SU-DHL-6 (cell line): ENCODE measurements around the gene PARVA.

ENCODE experiments used
- H2AFZ ChIP-seq: fragments of 200-600 bp; sonication (generic); 2 replicates; pipeline ENCODE4 v1.6.1; 2014; ENCODE audit warnings: low read depth, mild to moderate bottlenecking, moderate library complexity, mixed read lengths, antibody characterized with exemption, low read length; ENCODE audit not compliant: severe bottlenecking
- H3F3A ChIP-seq: fragments of 200-600 bp; shearing (Covaris generic); 2 replicates; pipeline ENCODE4 v1.6.0; 2016; ENCODE audit warnings: antibody characterized with exemption, mild to moderate bottlenecking; ENCODE audit not compliant: insufficient read depth
- H3K27ac ChIP-seq: fragments of 200-600 bp; sonication (generic); 2 replicates; pipeline ENCODE4 v1.5.1; 2016; ENCODE audit warnings: low read depth, mild to moderate bottlenecking, low read length, moderate library complexity, mixed read lengths
- H3K27me3 ChIP-seq: fragments of 200-600 bp; sonication (generic), shearing (Covaris generic); 2 replicates; pipeline ENCODE4 v1.6.0; 2014; ENCODE audit warnings: mild to moderate bottlenecking, low read length
- H3K36me3 ChIP-seq: fragments of 200-600 bp; sonication (generic); 2 replicates; pipeline ENCODE4 v1.6.1; 2014; ENCODE audit warnings: mild to moderate bottlenecking, low read length, mixed read lengths
- H3K4me2 ChIP-seq: fragments of 300-600, 200-600 bp; shearing (Covaris generic), sonication (generic); 2 replicates; pipeline ENCODE4 v1.6.0; 2014; ENCODE audit warnings: low read length, low read depth, mild to moderate bottlenecking; ENCODE audit not compliant: poor library complexity, severe bottlenecking
- H3K4me3 ChIP-seq: fragments of 200-600 bp; sonication (generic); 2 replicates; pipeline ENCODE4 v1.5.1; 2014; ENCODE audit warnings: antibody characterized with exemption, low read length, mild to moderate bottlenecking, mixed read lengths; ENCODE audit not compliant: insufficient read depth, poor library complexity, severe bottlenecking
- H3K79me2 ChIP-seq: fragments of 200-600 bp; sonication (generic); 2 replicates; pipeline ENCODE4 v1.6.1; 2014; ENCODE audit warnings: mild to moderate bottlenecking, low read length, moderate library complexity; ENCODE audit not compliant: insufficient read depth
- H3K9ac ChIP-seq: fragments of 200-600 bp; sonication (generic); 2 replicates; pipeline ENCODE4 v1.7.0; 2014; ENCODE audit warnings: mild to moderate bottlenecking, low read length
- H3K9me2 ChIP-seq: fragments of 200-600 bp; sonication (generic); replicated peaks from 2 replicates; pipeline ENCODE4 v1.6.1; 2014; ENCODE audit warnings: low read length; ENCODE audit not compliant: insufficient read depth
- H3K9me3 ChIP-seq: fragments of 200-600 bp; sonication (generic); 2 replicates; pipeline ENCODE4 v1.6.1; 2014; ENCODE audit warnings: low read length, mixed read lengths; ENCODE audit not compliant: insufficient read depth
- H4K20me1 ChIP-seq: fragments of 200-600 bp; sonication (generic); 2 replicates; pipeline ENCODE4 v1.6.1; 2014; ENCODE audit warnings: low read depth, mild to moderate bottlenecking, antibody characterized with exemption, low read length, moderate library complexity, mixed read lengths
- EZH2phosphoT487 ChIP-seq: fragments of 200-600 bp; sonication (generic), shearing (Covaris generic); conservative IDR thresholded peaks from 2 replicates; pipeline ENCODE4 v1.6.1; 2018; ENCODE audit warnings: mild to moderate bottlenecking, antibody characterized with exemption, low read length, moderate library complexity, mixed read lengths
- TF ChIP-seq, protein P1 (sequence below): fragments of 200-600 bp; sonication (generic); IDR thresholded peaks from one replicate; pipeline ENCODE4 v1.5.1; 2017; ENCODE audit warnings: antibody characterized with exemption, mild to moderate bottlenecking, low read length, moderate library complexity; ENCODE audit not compliant: insufficient read depth, poor library complexity, severe bottlenecking

PARVA gene

DNA sequence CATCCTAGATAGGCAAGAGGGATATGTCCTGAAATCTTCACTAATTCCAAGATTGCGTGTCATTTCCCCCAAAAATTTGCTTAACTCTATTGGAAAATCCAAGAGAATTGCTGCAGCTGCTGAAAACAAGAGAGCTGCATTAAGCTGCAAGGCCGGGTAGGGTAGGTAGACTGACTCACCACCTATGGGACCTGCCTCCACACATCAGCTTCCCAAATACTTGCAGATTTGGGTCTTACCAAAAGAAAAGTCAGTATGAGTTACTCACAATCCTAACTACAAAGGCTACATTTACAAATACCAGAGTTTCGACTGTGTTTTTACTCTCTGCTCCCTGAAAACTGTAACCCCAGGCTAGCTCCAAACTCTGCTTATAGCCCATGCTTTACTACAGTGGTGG is 154.3 kb downstream of the PARVA start:
- no peaks in the 10 kb centered on the region for H3K79me2 ChIP-seq
- no peaks in the 10 kb centered on the region for H4K20me1 ChIP-seq
- no peak overlapping the region for H3K4me3 ChIP-seq
- H2AFZ ChIP-seq, result no peak overlapping the region
- H3K9me3 ChIP-seq, result no peaks in the 10 kb centered on the region
- no peaks in the 10 kb centered on the region for H3K9me2 ChIP-seq
- H3F3A ChIP-seq, result no peaks in the 10 kb centered on the region
- TF ChIP-seq, protein P1, sequence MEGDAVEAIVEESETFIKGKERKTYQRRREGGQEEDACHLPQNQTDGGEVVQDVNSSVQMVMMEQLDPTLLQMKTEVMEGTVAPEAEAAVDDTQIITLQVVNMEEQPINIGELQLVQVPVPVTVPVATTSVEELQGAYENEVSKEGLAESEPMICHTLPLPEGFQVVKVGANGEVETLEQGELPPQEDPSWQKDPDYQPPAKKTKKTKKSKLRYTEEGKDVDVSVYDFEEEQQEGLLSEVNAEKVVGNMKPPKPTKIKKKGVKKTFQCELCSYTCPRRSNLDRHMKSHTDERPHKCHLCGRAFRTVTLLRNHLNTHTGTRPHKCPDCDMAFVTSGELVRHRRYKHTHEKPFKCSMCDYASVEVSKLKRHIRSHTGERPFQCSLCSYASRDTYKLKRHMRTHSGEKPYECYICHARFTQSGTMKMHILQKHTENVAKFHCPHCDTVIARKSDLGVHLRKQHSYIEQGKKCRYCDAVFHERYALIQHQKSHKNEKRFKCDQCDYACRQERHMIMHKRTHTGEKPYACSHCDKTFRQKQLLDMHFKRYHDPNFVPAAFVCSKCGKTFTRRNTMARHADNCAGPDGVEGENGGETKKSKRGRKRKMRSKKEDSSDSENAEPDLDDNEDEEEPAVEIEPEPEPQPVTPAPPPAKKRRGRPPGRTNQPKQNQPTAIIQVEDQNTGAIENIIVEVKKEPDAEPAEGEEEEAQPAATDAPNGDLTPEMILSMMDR, result no peak
- TF ChIP-seq EZH2phosphoT487, result no peak
- no peak overlapping the region for H3K4me2 ChIP-seq
- no peaks in the 10 kb centered on the region for H3K27me3 ChIP-seq
- no peak overlapping the region for H3K27ac ChIP-seq
- no peaks in the 10 kb centered on the region for H3K36me3 ChIP-seq
- no peak overlapping the region for H3K9ac ChIP-seq

DNA sequence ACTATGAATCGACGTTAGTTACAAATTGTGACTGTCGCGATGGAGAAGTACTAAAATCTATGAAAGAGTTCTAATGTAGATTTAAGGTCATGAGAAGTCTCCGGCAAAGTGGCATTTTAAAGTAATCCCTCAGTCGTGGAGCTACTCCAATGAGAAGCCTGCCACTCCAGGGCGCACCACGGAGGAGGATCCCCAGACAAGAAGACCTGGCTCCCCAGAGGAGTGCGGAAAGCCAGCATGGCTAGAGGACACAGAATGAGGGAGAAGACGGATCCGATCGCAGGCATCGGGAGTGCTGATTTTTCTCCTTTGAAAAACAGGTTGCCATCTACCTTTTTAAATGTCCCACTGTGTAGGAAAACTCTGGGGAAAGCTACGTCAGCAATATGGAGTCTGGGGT is 155.2 kb downstream of the PARVA start:
- Histone ChIP-seq H3F3A (no peaks in the 10 kb centered on the region), H3K4me3 (no peak overlapping the region)

DNA sequence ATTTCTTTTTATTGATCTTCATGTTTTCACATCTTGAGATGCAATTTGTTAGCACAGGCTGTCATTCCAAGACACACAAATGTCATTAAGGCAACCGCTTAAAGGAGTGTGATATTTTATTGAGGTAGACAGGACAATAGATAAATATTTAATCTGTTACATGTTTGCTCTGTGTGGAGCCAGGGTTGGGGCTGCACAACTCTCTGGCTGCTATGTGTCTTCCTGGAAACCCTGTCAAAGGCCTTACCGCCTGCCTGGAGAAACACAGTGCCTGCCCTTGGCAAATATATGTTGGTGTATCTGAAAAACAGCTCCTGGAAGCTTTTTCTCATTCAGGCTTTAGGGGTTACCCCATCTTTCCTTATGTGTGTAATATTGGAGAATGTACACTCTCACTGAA is 157.2 kb downstream of the PARVA start:
- TF ChIP-seq EZH2phosphoT487, result no peak
- TF ChIP-seq, protein P1, result no peak
- no peaks in the 10 kb centered on the region for H3K9me2 ChIP-seq
- H3K79me2 ChIP-seq, result no peaks in the 10 kb centered on the region
- H3K36me3 ChIP-seq, result no peaks in the 10 kb centered on the region
- H4K20me1 ChIP-seq, result no peaks in the 10 kb centered on the region
- no peak overlapping the region for H3K4me2 ChIP-seq
- H3K4me3 ChIP-seq, result no peak overlapping the region
- no peaks in the 10 kb centered on the region for H3K27me3 ChIP-seq
- no peak overlapping the region for H3K27ac ChIP-seq
- no peaks in the 10 kb centered on the region for H3K9me3 ChIP-seq
- no peak overlapping the region for H2AFZ ChIP-seq
- no peaks in the 10 kb centered on the region for H3F3A ChIP-seq
- H3K9ac ChIP-seq, result no peak overlapping the region

More for the DNA sequence above, 155.2 kb downstream of the PARVA start:
- Histone ChIP-seq H3K79me2 (no peaks in the 10 kb centered on the region), H4K20me1 (no peaks in the 10 kb centered on the region), H3K27me3 (no peaks in the 10 kb centered on the region), H3K9me3 (no peaks in the 10 kb centered on the region), H2AFZ (no peak overlapping the region), H3K27ac (no peak overlapping the region), H3K9ac (no peak overlapping the region), H3K9me2 (no peaks in the 10 kb centered on the region), H3K4me2 (no peak overlapping the region), H3K36me3 (no peaks in the 10 kb centered on the region)
- TF ChIP-seq, protein P1, result no peak
- TF ChIP-seq EZH2phosphoT487, result no peak

DNA sequence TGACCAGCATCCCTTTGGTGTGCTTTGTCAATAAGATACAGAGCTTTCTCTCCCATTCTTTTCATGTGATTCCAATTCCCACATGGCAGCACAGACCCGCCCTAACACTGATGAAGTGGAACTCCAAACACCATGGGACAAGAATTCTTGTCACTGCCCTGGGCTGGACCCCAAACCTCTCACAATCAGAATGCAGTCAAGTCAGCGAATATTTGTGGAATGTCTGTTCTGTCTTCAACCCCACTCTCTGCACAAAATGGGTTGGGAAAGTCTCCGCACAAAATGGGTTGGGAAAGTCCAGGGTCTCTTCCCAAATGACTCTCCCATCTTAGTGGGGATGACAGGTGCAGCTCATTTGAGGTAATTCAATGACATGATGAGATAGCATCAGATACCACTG is 157.9 kb downstream of the PARVA start:
- no peaks in the 10 kb centered on the region for H3K9me2 ChIP-seq
- H4K20me1 ChIP-seq, result no peaks in the 10 kb centered on the region
- TF ChIP-seq, protein P1, result no peak
- TF ChIP-seq EZH2phosphoT487, result no peak
- no peak overlapping the region for H3K9ac ChIP-seq
- H3K36me3 ChIP-seq, result no peaks in the 10 kb centered on the region
- no peak overlapping the region for H3K27ac ChIP-seq
- no peaks in the 10 kb centered on the region for H3K27me3 ChIP-seq
- no peaks in the 10 kb centered on the region for H3K9me3 ChIP-seq
- no peak overlapping the region for H3K4me3 ChIP-seq
- no peak overlapping the region for H2AFZ ChIP-seq
- no peak overlapping the region for H3K4me2 ChIP-seq
- no peaks in the 10 kb centered on the region for H3K79me2 ChIP-seq
- H3F3A ChIP-seq, result no peaks in the 10 kb centered on the region
